ENCODE measurements around the gene ANKS6.

Gene ANKS6

GRCh38 chr9:98732091-98732490 is 64.3 kb downstream of the ANKS6 start:
- FAIRE-seq, result no peak

DNA sequence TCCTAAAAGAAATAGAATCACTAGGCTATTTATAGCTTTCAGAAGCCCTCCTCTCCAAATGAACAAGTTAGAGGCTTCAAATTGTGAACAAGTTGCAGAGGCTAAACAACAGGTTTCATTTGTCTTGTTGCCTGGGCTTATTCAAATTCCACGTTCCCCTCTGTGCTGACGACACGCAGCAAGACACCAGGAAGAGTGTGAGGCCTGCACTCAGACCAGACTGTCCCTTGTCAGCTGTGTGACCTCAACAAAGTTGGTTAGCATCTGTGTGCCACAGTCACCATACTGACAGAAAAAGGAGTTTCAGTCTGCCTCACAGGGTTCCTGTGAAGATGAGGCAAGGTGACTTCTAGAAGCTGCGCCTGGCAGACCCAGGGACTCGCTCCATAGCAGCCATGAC is 65.5 kb downstream of the ANKS6 start:
- FAIRE-seq, result no peak

- no peak for FAIRE-seq
These were observed 67.9 kb downstream of the ANKS6 start for GRCh38 chr9:98728500-98728899.

DNA sequence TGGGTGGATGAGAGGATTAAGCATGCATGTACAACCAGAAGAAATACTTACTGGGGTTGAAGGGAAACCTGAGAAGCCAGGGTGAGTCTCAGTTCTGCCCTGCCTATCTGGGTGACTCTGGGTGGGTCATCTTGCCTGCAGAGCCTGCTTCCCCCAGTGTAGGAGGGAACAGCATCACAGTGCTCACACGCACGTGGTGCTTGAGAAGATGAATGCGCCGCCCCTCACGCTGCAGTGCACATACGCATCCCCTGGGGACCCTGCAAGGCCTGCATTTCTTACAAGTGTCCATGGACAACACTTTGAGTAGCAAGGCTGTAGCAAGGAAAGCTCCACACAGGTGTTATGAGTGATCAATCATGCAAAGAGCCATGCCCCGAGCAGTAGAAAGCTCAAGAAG is 68.9 kb downstream of the ANKS6 start:
- FAIRE-seq, result no peak

GRCh38 chr9:98726735-98727134 is 69.6 kb downstream of the ANKS6 start:
- FAIRE-seq, result no peak

- no peak for FAIRE-seq
These were observed 71.4 kb downstream of the ANKS6 start for GRCh38 chr9:98724810-98725530.

DNA sequence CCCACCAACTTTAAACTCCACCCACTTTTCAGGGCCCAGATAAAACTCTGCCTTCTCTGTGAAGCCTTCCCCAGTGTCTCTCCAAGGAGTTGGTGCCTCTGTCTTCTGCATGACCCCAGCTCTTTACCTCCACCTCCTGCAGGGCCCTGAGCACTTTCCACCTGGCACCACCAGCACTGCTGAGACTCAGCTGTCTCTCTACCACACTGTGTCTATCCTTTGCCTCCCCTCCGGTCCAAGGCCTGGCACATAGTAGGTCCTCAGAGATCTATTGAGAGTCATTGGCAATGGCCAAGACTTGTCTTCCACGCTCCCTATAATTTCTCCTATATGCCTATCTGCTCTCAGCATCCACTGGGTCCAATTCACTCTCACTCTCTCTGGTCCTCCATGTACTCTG is 74.7 kb downstream of the ANKS6 start:
- no peak for FAIRE-seq

GRCh38 chr9:98720402-98720801 is 76.0 kb downstream of the ANKS6 start:
- no peak for FAIRE-seq

DNA sequence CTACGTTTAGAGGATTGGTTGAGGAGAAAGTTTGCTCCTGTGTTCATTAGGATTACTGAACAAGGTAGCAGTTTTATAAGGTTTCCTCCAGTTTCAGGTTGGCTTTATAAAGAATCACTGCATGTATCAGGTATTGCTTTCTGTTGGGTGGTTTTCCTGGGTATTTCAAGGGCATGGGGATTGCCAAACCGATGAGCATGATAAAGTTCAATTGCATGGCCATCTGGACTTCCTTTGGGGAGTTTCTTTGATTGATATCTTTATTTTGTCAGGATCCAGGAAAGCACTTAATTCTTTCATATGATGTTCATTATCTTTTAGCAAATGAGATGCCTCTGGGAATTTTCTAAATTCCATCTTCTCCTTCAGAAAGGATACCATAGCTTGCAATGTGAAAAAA is 77.3 kb downstream of the ANKS6 start:
- FAIRE-seq, result no peak

DNA sequence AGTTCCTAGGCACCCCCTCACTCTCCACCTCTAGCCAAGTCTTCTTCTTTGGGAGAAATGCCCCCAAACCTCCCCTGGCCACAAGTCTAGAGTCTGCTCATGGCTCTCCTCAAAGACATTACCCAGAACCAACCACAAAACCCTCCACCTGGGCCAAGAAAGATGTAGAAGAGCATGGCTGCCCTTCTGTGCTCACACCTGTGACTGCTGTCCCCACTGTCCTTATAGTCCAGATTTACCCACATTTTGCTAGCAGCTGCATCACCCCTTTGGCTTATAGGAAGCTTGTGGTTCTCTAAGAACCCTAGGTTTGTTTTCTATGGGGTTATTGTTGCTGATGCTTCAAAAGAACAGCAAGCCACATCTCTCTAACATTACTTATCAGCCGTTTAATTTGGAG is 81.5 kb downstream of the ANKS6 start:
- no peak for FAIRE-seq

- FAIRE-seq, result no peak
These were observed 83.4 kb downstream of the ANKS6 start for GRCh38 chr9:98712987-98713386.

GRCh38 chr9:98709968-98710965 is 86.1 kb downstream of the ANKS6 start:
- no peak for FAIRE-seq

GRCh38 chr9:98708933-98709911 is 87.1 kb downstream of the ANKS6 start, which contains the start of gene GABBR2:
Gene GABBR2, minus strand, starts transcription at chr9:98708935. Its CDS starts 198 bp downstream, at chr9:98708737.
- no peak for FAIRE-seq

DNA sequence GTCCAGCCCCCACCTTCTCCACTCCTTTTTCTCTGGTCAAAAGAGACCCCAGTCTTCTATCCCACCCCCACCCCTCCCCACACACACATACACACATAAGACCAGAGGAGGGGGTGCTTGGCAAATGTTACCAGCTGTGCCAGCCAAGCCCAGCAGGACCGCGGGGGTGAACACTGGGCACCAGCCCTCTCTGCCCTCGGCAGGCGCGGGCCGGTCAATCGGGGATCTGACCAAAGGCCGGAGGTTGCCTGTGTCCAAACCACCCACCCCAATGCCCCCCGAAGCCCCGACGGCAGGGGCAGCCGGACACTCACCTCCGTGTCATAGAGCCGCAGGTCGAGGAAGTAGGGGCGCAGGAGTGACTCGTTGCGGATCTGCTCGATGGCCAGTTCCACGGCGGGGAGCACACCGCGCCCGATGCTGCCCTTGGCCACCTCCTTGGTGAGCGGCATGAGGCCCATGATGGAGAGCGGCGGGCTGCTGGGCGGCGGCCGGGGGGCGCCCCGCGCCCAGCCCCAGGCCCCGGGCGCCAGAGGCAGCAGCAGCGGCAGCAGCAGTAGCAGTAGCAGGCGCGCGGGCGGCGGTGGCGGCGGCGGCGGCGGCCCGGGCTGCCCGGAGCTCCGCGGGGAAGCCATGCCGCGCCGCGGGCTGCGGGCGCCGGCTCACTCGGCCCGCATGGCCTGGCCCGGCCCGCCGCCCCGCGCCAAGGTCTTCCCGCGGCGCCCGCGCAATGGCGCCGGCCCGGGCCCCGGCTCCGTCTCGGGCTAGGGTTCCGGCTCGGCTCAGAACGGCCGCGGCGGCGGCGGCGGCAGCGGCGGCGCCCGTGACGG is 88.0 kb downstream of the ANKS6 start:
- FAIRE-seq, result no peak

DNA sequence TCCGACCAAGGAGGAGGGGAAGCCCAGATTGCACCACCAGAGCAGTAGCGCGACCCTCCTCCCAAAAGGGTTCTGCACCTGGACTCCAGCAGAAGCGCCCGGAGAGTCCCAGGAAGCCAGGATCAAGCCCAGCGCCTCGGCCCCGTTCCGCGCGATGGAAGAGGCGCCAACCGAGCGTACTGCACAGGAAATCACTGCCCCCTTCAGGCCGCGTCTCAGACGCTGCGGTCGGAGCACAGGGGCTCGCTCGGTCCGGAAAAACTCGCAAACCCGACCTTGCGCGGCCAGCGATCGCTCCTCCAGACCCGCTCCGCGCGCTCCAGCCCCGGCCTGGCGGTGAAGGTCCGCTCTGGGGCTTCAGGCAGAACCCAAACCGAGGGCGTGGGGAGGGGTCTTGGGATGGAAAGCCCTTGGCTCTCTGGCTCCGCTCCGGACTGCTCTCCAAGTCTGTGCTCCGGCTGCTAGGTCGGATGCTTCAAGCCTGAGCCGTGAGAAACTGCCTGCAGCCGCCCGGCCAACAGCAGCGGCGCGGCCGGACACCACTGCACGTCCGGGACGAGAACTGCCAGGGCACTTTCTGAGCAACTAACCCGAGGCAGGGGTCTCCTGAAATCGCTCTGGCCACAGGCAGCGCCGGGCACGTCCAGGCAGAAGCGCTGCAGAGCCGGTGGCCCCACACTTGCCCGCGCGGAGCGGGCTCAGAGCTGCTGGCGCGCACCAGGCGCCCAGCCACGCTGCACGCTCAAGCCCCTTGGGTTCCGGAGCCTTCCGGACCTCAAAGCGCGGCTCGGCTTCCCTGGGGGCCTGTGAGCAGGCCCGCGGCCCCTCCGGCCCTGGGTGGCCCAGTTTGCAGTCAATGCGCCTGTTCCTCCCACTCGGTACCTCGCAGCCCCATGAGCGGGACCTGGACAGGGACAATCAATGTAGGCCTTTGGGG is 88.9 kb downstream of the ANKS6 start:
- FAIRE-seq, result no peak

DNA sequence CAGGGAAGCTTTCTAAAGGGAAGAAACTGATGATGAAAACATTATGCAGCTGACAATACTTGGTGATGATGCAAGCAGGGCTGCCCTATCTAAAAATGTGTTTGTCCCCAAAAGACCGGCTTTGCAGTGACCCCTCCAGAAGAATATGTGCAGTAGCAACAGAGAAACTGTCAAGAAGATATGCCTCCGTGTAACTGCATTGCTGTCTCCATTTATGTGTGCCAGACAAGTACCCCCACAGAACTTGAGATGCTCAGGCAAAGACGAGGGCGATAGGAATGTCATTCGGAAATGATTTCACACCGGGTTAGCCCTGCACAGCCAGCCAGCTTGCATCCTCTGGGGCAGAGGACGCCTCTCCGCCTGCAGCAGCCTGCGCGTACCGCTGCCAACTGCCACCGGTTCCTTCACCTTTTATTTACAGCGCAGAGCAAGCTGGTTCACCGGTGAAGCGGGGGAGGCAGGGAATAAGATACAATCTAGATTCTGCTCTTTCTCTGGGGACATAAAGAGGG is 89.6 kb downstream of the ANKS6 start:
- no peak for FAIRE-seq

GRCh38 chr9:98702835-98703380 is 93.4 kb downstream of the ANKS6 start:
- FAIRE-seq, result no peak

- no peak for FAIRE-seq
These were observed 94.0 kb downstream of the ANKS6 start for GRCh38 chr9:98702340-98702739.

DNA sequence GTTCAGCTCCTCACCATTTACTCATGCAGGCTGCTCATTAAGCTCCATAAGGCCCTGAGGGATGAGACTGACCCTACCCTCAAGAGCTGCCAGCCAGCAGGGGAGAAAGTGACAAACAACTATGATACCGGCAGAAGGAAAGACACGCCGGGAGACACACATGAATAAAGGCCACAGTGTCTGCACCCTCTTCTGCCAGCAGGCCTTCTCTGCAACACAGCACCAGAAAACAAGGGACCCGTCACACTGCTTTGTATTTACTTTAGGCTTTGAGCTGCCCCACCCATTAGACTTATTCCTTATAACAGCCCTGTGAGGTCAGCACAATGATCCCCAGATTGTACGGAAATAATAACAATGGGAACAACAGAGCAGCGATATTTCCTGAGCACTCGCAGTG is 94.8 kb downstream of the ANKS6 start:
- FAIRE-seq, result no peak

GRCh38 chr9:98700801-98701200 is 95.6 kb downstream of the ANKS6 start:
- no peak for FAIRE-seq
